ENCODE data around the gene CD209.
"Not testable (repeated sequence)": the region's sequence is repeated elsewhere in the genome, so short reads cannot be mapped to it uniquely, and the experiment has no call there.

Gene CD209

GRCh38 chr19:7769171-7769570, 21.8 kb upstream of the CD209 start:
- DNase-seq (ENCODE audit: low read depth in 2 of 3, low spot score in 2 of 3): no peak

- no peak for DNase-seq (ENCODE audit: low read depth in 2 of 3, low spot score in 2 of 3)
Measured at GRCh38 chr19:7767487-7767886, 20.2 kb upstream of the CD209 start.

- DNase-seq (ENCODE audit: low read depth in 2 of 3, low spot score in 2 of 3): no peak
Measured at GRCh38 chr19:7766535-7766934, 19.2 kb upstream of the CD209 start.

GRCh38 chr19:7765043-7765442, 17.7 kb upstream of the CD209 start:
- not testable (repeated sequence) for DNase-seq (ENCODE audit: low read depth in 2 of 3, low spot score in 2 of 3)

GRCh38 chr19:7764157-7764556, 16.8 kb upstream of the CD209 start:
- DNase-seq (ENCODE audit: low read depth in 2 of 3, low spot score in 2 of 3): not testable (repeated sequence)

- no peak for DNase-seq (ENCODE audit: low read depth in 2 of 3, low spot score in 2 of 3)
Measured at GRCh38 chr19:7763696-7764095, 16.4 kb upstream of the CD209 start.

GRCh38 chr19:7762719-7763293, 15.5 kb upstream of the CD209 start, which contains the start of gene CLEC4M:
Gene CLEC4M (plus strand): TSS chr19:7763243. CDS start chr19:7763267, 24 bp downstream.
- no peak for DNase-seq (ENCODE audit: low read depth in 2 of 3, low spot score in 2 of 3)

- no peak for DNase-seq (ENCODE audit: low read depth in 2 of 3, low spot score in 2 of 3)
Measured at GRCh38 chr19:7759156-7759555, 11.8 kb upstream of the CD209 start.

GRCh38 chr19:7757358-7757757, 10.0 kb upstream of the CD209 start:
- no peak for DNase-seq (ENCODE audit: low read depth in 2 of 3, low spot score in 2 of 3)

GRCh38 chr19:7756258-7756657, 8.9 kb upstream of the CD209 start:
- DNase-seq (ENCODE audit: low read depth in 2 of 3, low spot score in 2 of 3): no peak

GRCh38 chr19:7751157-7751783, 3.9 kb upstream of the CD209 start:
- DNase-seq (ENCODE audit: low read depth in 2 of 3, low spot score in 2 of 3): peak in 2 of 3 experiments; percentile 11 to 16

GRCh38 chr19:7748756-7749155, 1.4 kb upstream of the CD209 start:
- DNase-seq (ENCODE audit: low read depth in 2 of 3, low spot score in 2 of 3): no peak

- no peak for DNase-seq (ENCODE audit: low read depth in 2 of 3, low spot score in 2 of 3)
Measured at GRCh38 chr19:7748171-7748570, 837 bp upstream of the CD209 start.

- DNase-seq (ENCODE audit: low read depth in 2 of 3, low spot score in 2 of 3): not testable (repeated sequence)
Measured at GRCh38 chr19:7746306-7746705, 1.0 kb downstream of the CD209 start.

GRCh38 chr19:7744871-7745650, 2.3 kb downstream of the CD209 start:
- DNase-seq (ENCODE audit: low read depth in 2 of 3, low spot score in 2 of 3): no peak

- DNase-seq (ENCODE audit: low read depth in 2 of 3, low spot score in 2 of 3): no peak
Measured at GRCh38 chr19:7744199-7744786, 3.0 kb downstream of the CD209 start.

GRCh38 chr19:7743425-7743841, 3.9 kb downstream of the CD209 start:
- peak in 1 of 3 experiments; percentile 22 for DNase-seq (ENCODE audit: low read depth in 2 of 3, low spot score in 2 of 3)

- no peak for DNase-seq (ENCODE audit: low read depth in 2 of 3, low spot score in 2 of 3)
Measured at GRCh38 chr19:7742991-7743390, 4.3 kb downstream of the CD209 start.

- DNase-seq (ENCODE audit: low read depth in 2 of 3, low spot score in 2 of 3): no peak
Measured at GRCh38 chr19:7742575-7742974, 4.8 kb downstream of the CD209 start.

- DNase-seq (ENCODE audit: low read depth in 2 of 3, low spot score in 2 of 3): no peak
Measured at GRCh38 chr19:7740682-7741054, 6.7 kb downstream of the CD209 start.

GRCh38 chr19:7739801-7740681, 7.3 kb downstream of the CD209 start:
- no peak for DNase-seq (ENCODE audit: low read depth in 2 of 3, low spot score in 2 of 3)
